Measurements from ENCODE around the gene NPAS3.

The NPAS3 gene

GRCh38 chr14:33836900-33837577 is 898.4 kb downstream of the NPAS3 start:
- no peak for DNase-seq (ENCODE audit: low read depth)

GRCh38 chr14:33837943-33838683 is 899.4 kb downstream of the NPAS3 start:
- DNase-seq (ENCODE audit: low read depth) = no peak

- DNase-seq (ENCODE audit: low read depth) = no peak
Measured at GRCh38 chr14:33839193-33840076, 900.8 kb downstream of the NPAS3 start.

- DNase-seq (ENCODE audit: low read depth) = no peak
Measured at GRCh38 chr14:33840797-33841196, 902.1 kb downstream of the NPAS3 start.

GRCh38 chr14:33842299-33842698 is 903.6 kb downstream of the NPAS3 start:
- DNase-seq (ENCODE audit: low read depth) = no peak

- DNase-seq (ENCODE audit: low read depth) = no peak
Measured at GRCh38 chr14:33844118-33844517, 905.4 kb downstream of the NPAS3 start.

- DNase-seq (ENCODE audit: low read depth) = no peak
Measured at GRCh38 chr14:33846100-33846824, 907.6 kb downstream of the NPAS3 start.

- no peak for DNase-seq (ENCODE audit: low read depth)
Measured at GRCh38 chr14:33847066-33847465, 908.4 kb downstream of the NPAS3 start.

GRCh38 chr14:33848009-33848408 is 909.3 kb downstream of the NPAS3 start:
- no peak for DNase-seq (ENCODE audit: low read depth)

GRCh38 chr14:33848706-33849454 is 910.2 kb downstream of the NPAS3 start:
- DNase-seq (ENCODE audit: low read depth) = no peak

GRCh38 chr14:33849455-33849801 is 910.7 kb downstream of the NPAS3 start:
- DNase-seq (ENCODE audit: low read depth) = no peak

- no peak for DNase-seq (ENCODE audit: low read depth)
Measured at GRCh38 chr14:33850826-33851225, 912.1 kb downstream of the NPAS3 start.

GRCh38 chr14:33851366-33851765 is 912.7 kb downstream of the NPAS3 start:
- DNase-seq (ENCODE audit: low read depth) = no peak

GRCh38 chr14:33851931-33852330 is 913.3 kb downstream of the NPAS3 start:
- DNase-seq (ENCODE audit: low read depth) = no peak
